Neuronal stem cell (in vitro differentiated cells): ENCODE results near the gene CRYGD.
"Not testable (repeated sequence)": the region's sequence is repeated elsewhere in the genome, so short reads cannot be mapped to it uniquely, and the experiment has no call there.

ENCODE experiments used
- DNase-seq: peaks from one replicate; pipeline ENCODE4 v3.0.0-alpha.2; 2013; ENCODE audit warnings: low spot score
- H2AFZ ChIP-seq: one replicate; pipeline ENCODE4 v1.6.1; 2013; ENCODE audit warnings: mild to moderate bottlenecking, low read length, inconsistent platforms
- H2AK5ac ChIP-seq: 2 replicates; pipeline ENCODE4 v1.6.1; 2013; ENCODE audit warnings: low read depth, mild to moderate bottlenecking, inconsistent platforms, low read length, moderate library complexity, mixed read lengths
- H2BK120ac ChIP-seq: 2 replicates; pipeline ENCODE4 v1.6.1; 2013; ENCODE audit warnings: low read depth, mild to moderate bottlenecking, inconsistent platforms, low read length, moderate library complexity, mixed read lengths
- H2BK12ac ChIP-seq: one replicate; pipeline ENCODE4 v1.6.1; 2013; ENCODE audit warnings: low read length, inconsistent platforms
- H2BK15ac ChIP-seq: 2 replicates; pipeline ENCODE4 v1.6.1; 2013; ENCODE audit warnings: mild to moderate bottlenecking, low read length, inconsistent platforms, mixed read lengths
- H2BK5ac ChIP-seq: one replicate; pipeline ENCODE4 v1.6.1; 2013; ENCODE audit warnings: inconsistent platforms, mild to moderate bottlenecking, low read length, moderate library complexity
- H3K14ac ChIP-seq: one replicate; pipeline ENCODE4 v1.6.1; 2013; ENCODE audit warnings: low read length, inconsistent platforms
- H3K18ac ChIP-seq: 2 replicates; pipeline ENCODE4 v1.6.1; 2013; ENCODE audit warnings: low read length, inconsistent platforms
- H3K23ac ChIP-seq: 2 replicates; pipeline ENCODE4 v1.6.1; 2013; ENCODE audit warnings: low read depth, mild to moderate bottlenecking, mixed read lengths, low read length, inconsistent platforms; ENCODE audit not compliant: poor library complexity
- H3K27ac ChIP-seq: replicated peaks from 3 replicates; pipeline ENCODE4 v1.5.1; 2013; ENCODE audit warnings: low read length, inconsistent platforms
- H3K27me3 ChIP-seq, 3 experiments: 2 replicates each; pipeline ENCODE4 v1.6.1; 2013; ENCODE audit warnings: low read length in 3 of 3, mild to moderate bottlenecking in 2 of 3, inconsistent platforms in 1 of 3, low read depth in 1 of 3, mixed read lengths in 1 of 3, moderate library complexity in 1 of 3; ENCODE audit not compliant: control insufficient read depth in 3 of 3, insufficient read depth in 3 of 3
- H3K36me3 ChIP-seq, 2 donors: replicated peaks in 1 of 2; 2 replicates each; pipeline ENCODE4 v1.6.1; 2013; ENCODE audit warnings: low read length in 2 of 2; ENCODE audit not compliant: control insufficient read depth in 2 of 2, insufficient read depth in 2 of 2
- H3K4ac ChIP-seq: 2 replicates; pipeline ENCODE4 v1.6.1; 2013; ENCODE audit warnings: inconsistent platforms, mild to moderate bottlenecking, low read length, moderate library complexity
- H3K4me1 ChIP-seq, 2 donors: 1 replicate in 1 of 2; 2 replicates in 1 of 2; pipeline ENCODE4 v1.6.1; 2013; ENCODE audit warnings: low read length in 2 of 2, low read depth in 1 of 2; ENCODE audit not compliant: control insufficient read depth in 2 of 2, insufficient read depth in 1 of 2
- H3K4me2 ChIP-seq: one replicate; pipeline ENCODE4 v1.6.1; 2013; ENCODE audit warnings: mild to moderate bottlenecking, low read length, inconsistent platforms; ENCODE audit not compliant: insufficient read depth, poor library complexity, severe bottlenecking
- H3K4me3 ChIP-seq, 2 donors: 2 replicates each; pipeline ENCODE4 v1.5.1; 2013; ENCODE audit warnings: low read length in 2 of 2, mild to moderate bottlenecking in 2 of 2, inconsistent platforms in 1 of 2, moderate library complexity in 1 of 2
- H3K79me1 ChIP-seq: one replicate; pipeline ENCODE4 v1.6.1; 2013; ENCODE audit warnings: low read depth, mild to moderate bottlenecking, inconsistent platforms, low read length, moderate library complexity
- H3K9ac ChIP-seq: one replicate; pipeline ENCODE4 v1.6.1; 2013; ENCODE audit warnings: mild to moderate bottlenecking, low read depth, low read length, inconsistent platforms; ENCODE audit not compliant: poor library complexity
- H3K9me3 ChIP-seq, 2 donors: replicated peaks in 1 of 2; 2 replicates each; pipeline versions ENCODE3 to v1.6.1; 2013; ENCODE audit warnings: low read length in 2 of 2, mild to moderate bottlenecking in 2 of 2, inconsistent platforms in 1 of 2, low read depth in 1 of 2, mixed read lengths in 1 of 2, moderate library complexity in 1 of 2; ENCODE audit not compliant: control insufficient read depth in 2 of 2, insufficient read depth in 1 of 2
- H4K8ac ChIP-seq: one replicate; pipeline ENCODE4 v1.6.1; 2013; ENCODE audit warnings: low read depth, mild to moderate bottlenecking, inconsistent platforms, low read length, moderate library complexity
- H4K91ac ChIP-seq: one replicate; pipeline ENCODE4 v1.6.1; 2013; ENCODE audit warnings: low read length, low read depth, mild to moderate bottlenecking, inconsistent platforms; ENCODE audit not compliant: poor library complexity
- WGBS, 2 donors: extraction: QIAGEN DNeasy Blood & Tissue Kit; methylation state at CpG; one replicate each; pipeline ENCODE4 v1.1.7; 2013; ENCODE audit warnings: missing lambda C conversion rate in 2 of 2, mixed read lengths in 1 of 2; ENCODE audit not compliant: insufficient read length in 2 of 2, insufficient replicate concordance in 1 of 2; ENCODE audit errors: extremely low coverage in 2 of 2; 5-methylcytosine and 5-hydroxymethylcytosine counted together

CRYGD gene

GRCh38 chr2:208112273-208112745 is 12.0 kb downstream of the CRYGD start:
- H3K4me2 ChIP-seq: peak overlapping the region; percentile 40
- not testable (repeated sequence) for H3K14ac ChIP-seq, H2BK12ac ChIP-seq, H3K4me1 ChIP-seq, H3K79me1 ChIP-seq, H4K91ac ChIP-seq, H3K27ac ChIP-seq, H3K9me3 ChIP-seq, H3K4ac ChIP-seq, H2AK5ac ChIP-seq, H3K27me3 ChIP-seq, H2BK5ac ChIP-seq, H3K9ac ChIP-seq, H2BK15ac ChIP-seq, H3K36me3 ChIP-seq, DNase-seq, H2BK120ac ChIP-seq
- peak overlapping the region; percentile 55 for H3K23ac ChIP-seq
- WGBS, 2 donors: no CpG with 5 or more reads among the region's 36 CpGs
- H3K18ac ChIP-seq: peak overlapping the region; percentile 76
- peak overlapping the region; percentile 78 for H2AFZ ChIP-seq
- H4K8ac ChIP-seq: peak overlapping the region; percentile 43
- H3K4me3 ChIP-seq: peak overlapping the region in 1 of 2 donors; percentile 58

GRCh38 chr2:208103616-208104015 is 20.7 kb downstream of the CRYGD start:
- no CpG with 5 or more reads among the region's 3 CpGs for WGBS, 2 donors
- no peak overlapping the region for H3K9ac ChIP-seq
- no peak overlapping the region for H2BK12ac ChIP-seq
- peaks cover 0 to 5% (median 0%) of the 10 kb centered on the region in 3 experiments for H3K27me3 ChIP-seq
- no peak overlapping the region for H4K8ac ChIP-seq
- no peak overlapping the region for H3K27ac ChIP-seq
- H4K91ac ChIP-seq: no peak overlapping the region
- peak overlapping the region; percentile 85 for H3K18ac ChIP-seq
- H3K4me2 ChIP-seq: no peak overlapping the region
- no peak overlapping the region for H2BK120ac ChIP-seq
- no peak overlapping the region for H3K4ac ChIP-seq
- H3K14ac ChIP-seq: no peak overlapping the region
- H3K4me1 ChIP-seq: peaks cover 2% of the 10 kb centered on the region in 2 donors
- no peak overlapping the region for H2AK5ac ChIP-seq
- H2BK5ac ChIP-seq: no peak overlapping the region
- H3K9me3 ChIP-seq: no peaks in the 10 kb centered on the region
- H3K79me1 ChIP-seq: no peaks in the 10 kb centered on the region
- no peak overlapping the region for H3K23ac ChIP-seq
- no peaks in the 10 kb centered on the region for H3K36me3 ChIP-seq
- peak overlapping the region; percentile 63 for H2AFZ ChIP-seq
- H3K4me3 ChIP-seq: no peak overlapping the region
- DNase-seq: no peak
- no peak overlapping the region for H2BK15ac ChIP-seq

DNA sequence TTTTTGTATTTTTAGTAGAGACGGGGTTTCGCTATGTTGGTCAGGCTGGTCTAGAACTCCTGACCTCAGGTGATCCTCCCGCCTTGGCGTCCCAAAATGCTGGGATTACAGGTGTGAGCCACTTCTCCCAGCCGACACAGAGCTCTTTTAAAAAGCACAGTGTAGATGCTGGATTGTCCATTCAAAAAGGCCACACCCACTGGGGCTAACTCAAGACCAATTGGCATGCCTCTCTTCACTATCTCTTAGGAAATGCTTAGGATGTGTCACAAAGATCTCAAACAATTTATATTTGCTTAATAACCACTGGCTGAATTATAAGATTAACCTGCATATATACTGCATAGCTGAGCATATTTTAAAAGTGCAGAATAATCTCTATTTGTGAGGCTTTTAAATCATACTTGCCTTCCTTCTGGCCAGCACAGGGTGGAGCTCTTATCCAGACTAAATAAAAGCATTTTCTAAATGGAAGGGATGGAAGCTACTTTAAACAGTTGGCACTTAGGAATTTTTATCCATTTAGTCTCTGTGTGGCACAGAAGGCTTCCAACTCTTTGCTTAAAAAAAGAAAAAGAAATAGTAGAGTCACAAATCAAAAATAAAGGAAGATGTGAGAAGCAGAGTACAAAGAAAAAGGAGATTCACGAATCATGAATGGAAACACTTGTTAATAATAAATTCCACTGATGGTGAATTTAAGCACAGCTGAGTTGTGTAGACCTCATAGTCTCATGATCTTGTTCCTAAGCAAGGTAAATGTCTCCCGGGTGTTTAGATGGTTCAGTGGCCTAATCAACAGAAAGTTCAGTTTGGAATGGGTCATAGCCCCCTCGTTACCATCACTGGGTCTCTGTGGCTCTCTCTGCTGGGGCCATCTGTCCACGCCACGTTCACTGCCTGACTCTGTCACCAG is 22.4 kb downstream of the CRYGD start:
- no peak overlapping the region for H3K4ac ChIP-seq
- H2BK120ac ChIP-seq: no peak overlapping the region
- peaks cover 0 to 5% (median 0%) of the 10 kb centered on the region in 3 experiments for H3K27me3 ChIP-seq
- H3K23ac ChIP-seq: no peak overlapping the region
- no peak overlapping the region for H4K8ac ChIP-seq
- no peak overlapping the region for H4K91ac ChIP-seq
- H2BK12ac ChIP-seq: no peak overlapping the region
- no peak overlapping the region for H2BK5ac ChIP-seq
- H3K14ac ChIP-seq: no peak overlapping the region
- H3K4me1 ChIP-seq: peaks cover 2% of the 10 kb centered on the region in 2 donors
- no peaks in the 10 kb centered on the region for H3K9me3 ChIP-seq
- H3K9ac ChIP-seq: no peak overlapping the region
- H3K18ac ChIP-seq: no peak overlapping the region
- WGBS, 2 donors: no CpG with 5 or more reads among the region's 10 CpGs
- no peak overlapping the region for H2AK5ac ChIP-seq
- H3K4me2 ChIP-seq: no peak overlapping the region
- H3K4me3 ChIP-seq: no peak overlapping the region
- H3K36me3 ChIP-seq: no peaks in the 10 kb centered on the region
- peak overlapping the region; percentile 33 for H2AFZ ChIP-seq
- DNase-seq: no peak
- no peaks in the 10 kb centered on the region for H3K79me1 ChIP-seq
- H2BK15ac ChIP-seq: no peak overlapping the region
- H3K27ac ChIP-seq: peak overlapping the region; percentile 21

- no peaks in the 10 kb centered on the region for H3K36me3 ChIP-seq
- no peak overlapping the region for H3K14ac ChIP-seq
- H3K27me3 ChIP-seq: no peaks in the 10 kb centered on the region
- no peak overlapping the region for H2BK12ac ChIP-seq
- no CpG with 5 or more reads among the region's 13 CpGs for WGBS, 2 donors
- no peak overlapping the region for H4K91ac ChIP-seq
- H3K9me3 ChIP-seq: no peaks in the 10 kb centered on the region
- H3K4me2 ChIP-seq: no peak overlapping the region
- no peak overlapping the region for H3K9ac ChIP-seq
- H2BK120ac ChIP-seq: no peak overlapping the region
- H3K4me3 ChIP-seq: no peak overlapping the region
- H2AFZ ChIP-seq: no peak overlapping the region
- H2BK15ac ChIP-seq: no peak overlapping the region
- no peak overlapping the region for H3K4ac ChIP-seq
- no peaks in the 10 kb centered on the region for H3K79me1 ChIP-seq
- no peak overlapping the region for H2BK5ac ChIP-seq
- H4K8ac ChIP-seq: no peak overlapping the region
- H3K18ac ChIP-seq: no peak overlapping the region
- no peak for DNase-seq
- H3K23ac ChIP-seq: no peak overlapping the region
- H2AK5ac ChIP-seq: no peak overlapping the region
- H3K27ac ChIP-seq: no peak overlapping the region
- peaks cover 2% of the 10 kb centered on the region in 2 donors for H3K4me1 ChIP-seq
Observed at GRCh38 chr2:208099682-208100470, 24.4 kb downstream of the CRYGD start.
